Kidney (tissue), 14 donors: Measurements from ENCODE around the gene BCAM. TPM values are rescaled to one million over a fixed set of nuclear protein-coding genes. Genes with fewer than 3 reads are reported as not detected.

Source experiments
- DNase-seq, 5 donors: peaks; one replicate each; pipeline ENCODE4 v3.0.0-alpha.2; 2013 to 2020
- FAIRE-seq: peaks from 2 replicates; lab custom pipeline; 2012; peaks lifted over from hg19 to GRCh38; lab: Jason Lieb, UNC
- H3K27ac ChIP-seq, 2 donors: one replicate each; pipeline ENCODE4 v1.7.0; 2013; ENCODE audit warnings: low read depth in 2 of 2, low read length in 2 of 2, inconsistent platforms in 1 of 2
- H3K27me3 ChIP-seq: one replicate; pipeline ENCODE4 v1.7.1; 2013; ENCODE audit warnings: low read length, inconsistent platforms; ENCODE audit not compliant: control insufficient read depth, insufficient read depth
- H3K36me3 ChIP-seq, 3 donors: one replicate each; pipeline versions ENCODE4 v1.7.0 to v1.7.1; 2013; ENCODE audit warnings: low read length in 3 of 3, control low read depth in 1 of 3, inconsistent platforms in 1 of 3; ENCODE audit not compliant: insufficient read depth in 3 of 3, control insufficient read depth in 2 of 3
- H3K4me1 ChIP-seq, 3 donors: one replicate each; pipeline versions ENCODE4 v1.7.0 to v1.7.1; 2013; ENCODE audit warnings: low read length in 3 of 3, inconsistent platforms in 1 of 3, low read depth in 1 of 3; ENCODE audit not compliant: control insufficient read depth in 2 of 3, insufficient read depth in 2 of 3
- H3K4me3 ChIP-seq, 3 donors: one replicate each; pipeline versions ENCODE4 v1.7.0 to v1.8.1; 2013; ENCODE audit warnings: low read length in 3 of 3, control low read depth in 1 of 3, inconsistent platforms in 1 of 3
- H3K9ac ChIP-seq, 3 donors: one replicate each; pipeline versions ENCODE4 v1.7.0 to v1.7.1; 2013; ENCODE audit warnings: low read length in 3 of 3, control low read depth in 1 of 3, inconsistent platforms in 1 of 3
- H3K9me3 ChIP-seq, 3 donors: one replicate each; pipeline versions ENCODE4 v1.7.0 to v1.7.1; 2013; ENCODE audit warnings: low read length in 3 of 3, control low read depth in 1 of 3, inconsistent platforms in 1 of 3; ENCODE audit not compliant: control insufficient read depth in 2 of 3, insufficient read depth in 1 of 3
- CTCF ChIP-seq: IDR thresholded peaks from 3 replicates; pipeline ENCODE4 v1.5.1; 2012; ENCODE audit warnings: mild to moderate bottlenecking, moderate library complexity, borderline replicate concordance; ENCODE audit not compliant: insufficient read depth; ENCODE audit errors: extremely low read depth
- intact Hi-C: fragments of 100-400 bp; cut with DNase I; formaldehyde crosslinking; loops from one replicate; pipeline ENCODE4 v1.11.1; 2022
- polyA plus RNA-seq: library from polyadenylated mRNA; stranded (reverse); fragments of 350-450 nt; fragmentation: Illumina TruSeq; extraction: RNeasy Lipid Tissue Mini Kit (QIAGEN cat#74804); gene quantifications from one replicate; pipeline ENCODE4 v1.2.3, GENCODE V29; 2014; ENCODE audit warnings: low read depth, low replicate concordance; ENCODE audit not compliant: insufficient read depth
- total RNA-seq: library from RNA; stranded (reverse); fragmentation: NEBNext Ultra II Directional; extraction: Animal tissue kit (Norgen Biotek cat#: 25700); gene quantifications from one replicate; pipeline ENCODE4 v1.2.1, GENCODE V29; 2021
- donor health status: control.
- donor health status: control.
- donor health status: control.
- donor health status: control.
- donor health status: control.
- donor health status: DM: yes; HTN: yes; CAD: no.
- donor health status: Normal renal cell carcinoma (clear cell type).

Gene BCAM
- total and polyA plus RNA-seq, 2 donors from 2014 or later, result 671 to 748 TPM

- TF ChIP-seq CTCF, result no peak
- H3K36me3 ChIP-seq, result no peaks in the 10 kb centered on the region
- FAIRE-seq (no peak), DNase-seq (peak in 4 of 5 donors; percentile 55 to 83 (median 78))
- no peaks in the 10 kb centered on the region for H3K9me3 ChIP-seq
- peak overlapping the region; percentile 2 to 100 (median 52) for H3K9ac ChIP-seq
- H3K27ac ChIP-seq, result peak overlapping the region; percentile 95 to 96
- peaks cover 0 to 29% (median 4%) of the 10 kb centered on the region in 3 donors for H3K4me1 ChIP-seq
- no peaks in the 10 kb centered on the region for H3K27me3 ChIP-seq
- H3K4me3 ChIP-seq, result peak overlapping the region; percentile 88 to 95 (median 91)
- intact Hi-C loops, result loop anchor here (10.0 kb wide), 1 partner anchor 53 kb away; no protein-coding TSS in a partner anchor
Measured at GRCh38 chr19:44848036-44848811, 39.3 kb downstream of the BCAM start.

- H3K9me3 ChIP-seq, result no peaks in the 10 kb centered on the region
- peak overlapping the region in 2 of 3 donors; percentile 88 to 95 for H3K4me3 ChIP-seq
- H3K36me3 ChIP-seq, result no peaks in the 10 kb centered on the region
- FAIRE-seq, result no peak
- peaks cover 0 to 29% (median 4%) of the 10 kb centered on the region in 3 donors for H3K4me1 ChIP-seq
- intact Hi-C loops, result loop anchor here (10.0 kb wide), 1 partner anchor 54 kb away; no protein-coding TSS in a partner anchor
- H3K9ac ChIP-seq, result peak overlapping the region in 2 of 3 donors; percentile 52 to 100
- DNase-seq, result peak; percentile 75 to 90 (median 85)
- no peak for TF ChIP-seq CTCF
- peak overlapping the region; percentile 59 to 96 for H3K27ac ChIP-seq
- no peaks in the 10 kb centered on the region for H3K27me3 ChIP-seq
Measured at GRCh38 chr19:44848812-44849447, 40.0 kb downstream of the BCAM start.

- H3K4me3 ChIP-seq, result no peak overlapping the region
- peaks cover 0 to 22% (median 4%) of the 10 kb centered on the region in 3 donors for H3K4me1 ChIP-seq
- intact Hi-C loops, result no loop called here
- H3K9me3 ChIP-seq, result no peaks in the 10 kb centered on the region
- no peak for FAIRE-seq
- TF ChIP-seq CTCF, result no peak
- H3K27ac ChIP-seq, result no peak overlapping the region
- no peaks in the 10 kb centered on the region for H3K36me3 ChIP-seq
- no peak overlapping the region for H3K9ac ChIP-seq
- H3K27me3 ChIP-seq, result no peaks in the 10 kb centered on the region
- peak in 3 of 5 donors; percentile 17 to 68 (median 51) for DNase-seq
Measured at GRCh38 chr19:44850641-44851109, 41.8 kb downstream of the BCAM start.
